HG03571 (cell line): ENCODE measurements around the gene ISYNA1.

Experiments used
- ATAC-seq: cut with Tn5 transposase; IDR thresholded peaks from one replicate; pipeline ENCODE4 v1.9.1; 2021; ENCODE audit not compliant: unreplicated experiment

Gene ISYNA1

DNA sequence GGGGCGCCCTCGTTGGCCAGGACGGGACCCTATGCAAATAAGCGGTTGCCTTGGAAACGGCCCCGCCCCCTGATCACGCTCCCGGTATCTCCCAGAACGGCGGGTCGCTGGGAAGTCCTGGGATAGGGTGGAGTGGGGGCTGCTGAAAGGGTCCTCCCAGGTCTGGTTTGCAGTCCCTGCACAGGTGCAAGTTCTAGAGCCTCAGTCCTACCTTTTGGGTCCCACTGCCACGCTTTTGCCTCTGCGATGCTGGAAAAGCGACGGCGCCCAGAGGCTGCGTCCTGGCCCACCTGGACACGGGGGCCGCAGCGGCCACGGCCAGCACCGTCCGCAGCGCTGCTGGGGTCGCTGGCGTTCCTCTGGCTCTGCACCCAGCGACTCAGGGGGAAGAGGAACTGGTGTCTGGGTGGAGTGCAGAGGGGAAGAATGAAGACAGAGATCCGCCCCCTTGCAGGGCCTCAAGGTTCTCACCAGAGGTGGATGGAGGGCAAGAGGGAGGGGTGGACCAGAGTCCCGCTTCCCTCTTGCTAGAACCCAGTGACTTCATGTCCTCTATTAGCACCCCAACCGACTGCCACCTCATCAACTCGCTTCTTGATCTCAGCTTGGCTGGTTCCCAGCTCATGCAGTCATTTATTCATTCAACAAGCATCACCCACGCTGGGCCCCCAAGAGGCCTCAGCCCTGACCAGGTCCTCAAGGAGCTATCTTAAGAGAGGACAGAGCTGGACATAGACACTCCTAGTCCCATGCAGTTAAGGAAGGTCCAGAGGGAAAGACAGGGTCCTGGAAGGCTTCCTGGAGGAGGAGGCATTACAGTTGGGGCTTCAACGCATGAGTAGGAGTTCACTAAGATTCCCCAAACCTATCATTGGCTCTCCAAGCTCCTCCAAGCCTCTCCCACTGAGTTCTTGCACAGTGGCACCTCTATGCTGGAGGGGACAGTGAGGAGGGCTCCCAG, 40.4 kb downstream of the ISYNA1 start, which contains the start of gene LRRC25:
Gene LRRC25, minus strand, starts transcription at position 381 of the 961 bp plus-strand sequence. CDS start 659 bp downstream, outside the sequence.
- no peak for ATAC-seq

DNA sequence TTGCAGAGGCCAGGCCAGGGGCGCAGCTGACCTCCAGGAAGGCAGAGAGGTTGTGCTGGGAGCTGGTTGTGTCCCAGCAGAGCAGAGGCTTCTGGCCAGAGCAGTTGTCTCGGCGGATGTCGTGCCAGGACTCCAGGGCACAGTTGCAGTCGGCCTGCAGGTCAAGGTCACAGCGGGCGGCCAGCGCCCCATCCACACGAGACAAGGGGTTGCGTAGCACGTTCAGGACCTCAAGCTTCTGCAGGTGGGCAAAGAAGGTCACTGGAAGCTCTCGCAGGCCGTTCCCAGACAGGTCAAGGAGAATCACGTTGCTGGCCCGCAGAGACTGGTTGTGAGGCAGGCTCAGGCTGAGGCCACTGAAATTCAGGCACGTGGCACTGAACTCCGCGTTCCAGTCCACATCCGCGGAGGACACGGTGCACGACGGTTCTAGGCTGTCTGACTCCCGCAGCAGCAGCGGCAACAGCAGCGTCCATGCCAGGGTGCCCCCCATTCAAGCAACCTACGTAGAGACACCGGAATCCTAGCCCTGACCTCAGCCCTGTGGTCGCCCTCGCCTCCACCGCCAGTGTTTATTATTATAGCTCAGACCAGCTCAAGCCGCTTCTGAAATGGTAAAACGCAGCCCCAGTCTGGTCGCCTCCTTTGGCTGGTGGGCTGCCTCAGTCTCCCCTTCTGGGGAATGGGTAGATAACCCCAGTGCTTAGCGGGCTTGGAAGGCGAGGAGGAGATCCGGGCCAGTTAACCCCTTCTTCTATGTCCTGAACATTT, 41.3 kb downstream of the ISYNA1 start:
- no peak for ATAC-seq

DNA sequence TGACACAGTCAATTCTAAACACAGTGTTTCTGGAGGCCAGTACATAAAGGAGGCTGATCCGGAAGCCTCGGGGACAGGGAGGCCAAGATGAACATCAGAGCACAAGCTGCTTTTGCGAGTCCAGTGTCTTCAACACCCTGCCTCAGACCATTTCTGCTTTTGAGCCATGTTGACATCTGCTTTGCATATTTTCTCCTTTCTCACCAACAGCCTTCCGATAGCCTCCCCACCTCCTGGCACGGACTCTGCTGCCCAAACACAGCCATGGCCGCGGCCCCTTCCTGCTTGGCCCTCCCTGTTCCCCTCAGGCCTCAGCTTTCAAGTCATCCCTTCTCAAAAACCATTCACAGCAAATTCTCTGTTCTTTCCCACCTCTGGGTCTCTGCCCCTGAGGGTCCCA, 44.1 kb downstream of the ISYNA1 start:
- ATAC-seq: no peak

- ATAC-seq: no peak
These were observed 45.0 kb downstream of the ISYNA1 start for GRCh38 chr19:18392926-18393325.

GRCh38 chr19:18392417-18392816, 45.5 kb downstream of the ISYNA1 start:
- no peak for ATAC-seq

- ATAC-seq: no peak
These were observed 46.3 kb downstream of the ISYNA1 start for GRCh38 chr19:18391509-18392075.

DNA sequence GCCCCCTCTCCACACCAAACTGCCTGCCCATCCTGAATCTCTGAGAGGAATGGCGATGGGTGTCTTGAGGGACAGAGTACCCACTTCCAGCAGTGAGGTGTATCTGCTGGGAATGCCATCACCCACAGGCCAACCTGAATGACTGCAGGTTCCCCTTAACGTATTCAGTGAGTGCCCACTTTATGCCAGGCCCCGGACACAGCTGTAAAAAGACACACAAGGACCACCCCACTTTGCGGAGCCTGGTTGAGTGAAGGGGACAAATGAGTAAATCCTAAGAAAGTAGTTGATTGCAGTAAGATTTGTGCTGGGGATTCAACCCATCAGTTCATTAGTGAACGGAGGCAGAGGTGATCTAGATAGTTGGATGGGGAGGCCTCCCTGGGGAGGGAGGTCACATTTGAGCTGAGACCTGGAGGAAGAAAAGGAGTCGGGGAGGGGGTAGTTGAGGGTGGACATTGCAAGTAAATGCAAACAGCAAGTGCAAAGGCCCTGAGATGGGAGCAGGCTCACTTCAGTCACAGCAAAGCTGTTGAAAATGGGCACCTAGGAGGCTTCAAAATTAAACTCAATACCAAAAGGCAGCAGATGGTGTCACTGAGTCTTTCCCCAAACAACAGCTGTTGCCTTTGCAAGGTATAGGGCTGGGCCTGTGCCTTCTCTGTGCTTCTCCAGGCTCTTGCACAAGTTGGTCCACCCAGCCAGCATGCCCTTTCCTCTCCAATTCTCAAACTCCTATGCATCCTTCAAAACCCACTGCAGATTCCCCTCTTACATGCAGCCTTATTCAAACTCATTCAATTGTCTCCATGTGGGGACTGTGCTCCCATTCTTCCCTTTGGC, 47.6 kb downstream of the ISYNA1 start:
- ATAC-seq: no peak

- ATAC-seq: no peak
These were observed 48.2 kb downstream of the ISYNA1 start for GRCh38 chr19:18389726-18390064.

- no peak for ATAC-seq
These were observed 48.8 kb downstream of the ISYNA1 start for GRCh38 chr19:18388960-18389725.

GRCh38 chr19:18388100-18388959, 49.6 kb downstream of the ISYNA1 start:
- peak; percentile 63 for ATAC-seq

DNA sequence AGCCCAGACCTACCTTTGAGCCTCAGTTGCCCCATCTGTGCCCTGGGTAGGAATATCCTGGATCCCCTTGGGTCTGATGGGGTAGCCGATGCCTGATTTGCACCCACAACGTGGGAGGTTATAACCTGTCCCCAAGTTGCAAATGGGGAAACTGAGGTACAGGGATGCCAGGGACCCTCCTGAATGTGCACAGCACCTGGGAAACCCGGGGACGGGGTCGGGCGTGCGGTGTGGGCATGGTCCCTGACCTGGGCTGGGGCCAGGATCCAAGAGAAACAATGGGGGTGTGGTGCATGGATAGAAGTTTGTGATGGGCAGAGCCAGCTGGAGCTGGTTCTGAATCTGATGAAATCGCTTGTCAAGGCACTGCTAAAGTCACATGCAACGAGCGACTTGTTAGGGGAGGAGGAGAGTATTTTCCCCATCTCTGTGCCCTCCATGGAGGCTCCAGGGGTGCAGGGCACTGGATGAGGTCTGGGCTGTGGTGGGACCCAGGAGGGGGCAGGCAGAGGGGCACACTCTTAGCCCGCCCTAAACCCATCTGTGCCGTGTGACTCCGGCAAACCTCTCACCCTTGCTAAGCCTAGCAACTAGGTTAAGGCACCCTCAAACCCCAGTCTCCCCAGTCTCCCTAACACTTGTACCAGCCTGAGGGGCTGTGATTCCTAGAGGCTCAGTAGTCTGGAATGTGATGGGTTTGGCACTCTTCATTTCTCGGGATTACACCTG, 51.2 kb downstream of the ISYNA1 start:
- no peak for ATAC-seq

DNA sequence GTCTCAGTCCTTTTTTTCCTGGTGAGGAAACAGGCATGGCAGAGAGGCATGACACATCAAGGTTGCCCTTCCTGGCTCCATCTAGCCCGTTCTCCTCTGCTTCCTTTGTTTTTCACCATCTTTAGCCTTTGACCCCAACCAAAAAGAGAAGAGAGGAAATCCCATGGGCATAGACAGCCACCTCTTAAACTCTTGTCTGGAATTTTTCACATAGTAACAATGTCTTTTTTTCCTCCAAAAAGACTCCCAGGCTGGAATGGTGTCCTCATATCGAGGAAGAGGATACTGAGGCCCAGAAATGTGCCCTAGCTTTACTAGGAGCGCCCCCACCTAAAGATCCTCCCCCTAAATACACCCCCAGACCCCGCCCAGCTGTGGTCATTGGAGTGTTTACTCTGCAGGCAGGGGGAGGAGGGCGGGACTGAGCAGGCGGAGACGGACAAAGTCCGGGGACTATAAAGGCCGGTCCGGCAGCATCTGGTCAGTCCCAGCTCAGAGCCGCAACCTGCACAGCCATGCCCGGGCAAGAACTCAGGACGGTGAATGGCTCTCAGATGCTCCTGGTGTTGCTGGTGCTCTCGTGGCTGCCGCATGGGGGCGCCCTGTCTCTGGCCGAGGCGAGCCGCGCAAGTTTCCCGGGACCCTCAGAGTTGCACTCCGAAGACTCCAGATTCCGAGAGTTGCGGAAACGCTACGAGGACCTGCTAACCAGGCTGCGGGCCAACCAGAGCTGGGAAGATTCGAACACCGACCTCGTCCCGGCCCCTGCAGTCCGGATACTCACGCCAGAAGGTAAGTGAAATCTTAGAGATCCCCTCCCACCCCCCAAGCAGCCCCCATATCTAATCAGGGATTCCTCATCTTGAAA, 52.0 kb downstream of the ISYNA1 start, which contains the start of gene GDF15:
Gene GDF15, plus strand, starts transcription at position 484 of the 868 bp plus-strand sequence. Its CDS starts 32 bp downstream, at position 516.
- no peak for ATAC-seq

- ATAC-seq: no peak
These were observed 52.6 kb downstream of the ISYNA1 start for GRCh38 chr19:18385359-18385674.

DNA sequence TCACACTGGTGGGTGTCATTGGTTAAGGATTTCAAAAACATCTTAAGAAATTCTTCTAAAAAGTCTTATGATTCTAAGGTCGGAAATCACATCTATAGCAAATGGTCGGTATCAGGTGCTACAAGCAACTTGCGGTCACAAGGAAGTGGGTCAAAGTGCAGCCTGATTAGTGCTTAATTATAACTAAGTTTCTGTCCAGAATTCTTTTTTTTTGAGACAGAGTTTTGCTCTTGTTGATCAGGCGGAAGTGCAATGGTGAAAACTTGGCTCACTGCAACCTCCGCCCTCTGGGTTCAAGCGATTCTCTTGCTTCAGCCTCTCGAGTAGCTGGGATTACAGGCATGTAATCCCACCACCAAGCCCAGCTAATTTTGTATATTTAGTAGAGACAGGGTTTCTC, 53.2 kb downstream of the ISYNA1 start:
- ATAC-seq: no peak
